B cell (primary cell): Measurements from ENCODE around the gene VSTM2A. TPM values are rescaled to one million over a fixed set of nuclear protein-coding genes. Genes with fewer than 3 reads are reported as not detected.

ENCODE experiments used
- ATAC-seq: fragments of 200-7000 bp; cut with Tn5 transposase; one replicate; pipeline ENCODE4 v1.10.0; 2021; ENCODE audit warnings: low read depth, mild to moderate bottlenecking, moderate number of reproducible peaks, moderate library complexity
- CTCF ChIA-PET: fragments of 350-600 bp; sonication (Branson Sonifier 250); formaldehyde crosslinking; loops from one replicate; lab custom pipeline; 2021; ENCODE audit warnings: antibody characterized with exemption, inconsistent platforms; lab: Charles Lee
- POLR2A ChIA-PET: fragments of 350-600 bp; sonication (Branson Sonifier 250); formaldehyde crosslinking; loops from one replicate; lab custom pipeline; 2021; ENCODE audit warnings: antibody characterized with exemption; lab: Charles Lee
- DNase-seq: peaks from one replicate; pipeline ENCODE4 v3.0.0; 2013
- H2AFZ ChIP-seq: 2 replicates; pipeline ENCODE4 v1.6.1; 2012; ENCODE audit warnings: mild to moderate bottlenecking, low read depth, low read length; ENCODE audit not compliant: insufficient read depth, poor library complexity, severe bottlenecking
- H3K27ac ChIP-seq, 2 donors: 1 replicate in 1 of 2; 2 replicates in 1 of 2; pipeline ENCODE4 v1.5.1; 2012 to 2013; ENCODE audit warnings: low read length in 2 of 2, mild to moderate bottlenecking in 2 of 2, moderate library complexity in 1 of 2
- H3K27me3 ChIP-seq, 4 experiments: fragments of 200-600 bp in 1 of 4; sonication (generic) in 1 of 4; replicated peaks in 1 of 4; 1 replicate in 2 of 4; 2 replicates in 2 of 4; pipeline versions ENCODE4 v1.6.1 to v1.7.0; 2013 to 2016; ENCODE audit warnings: low read length in 3 of 4, mild to moderate bottlenecking in 2 of 4, mixed read lengths in 1 of 4, moderate library complexity in 1 of 4; ENCODE audit not compliant: insufficient read depth in 4 of 4, control insufficient read depth in 3 of 4; ENCODE audit errors: control extremely low read depth in 1 of 4
- H3K36me3 ChIP-seq, 2 experiments: replicated peaks in 1 of 2; 1 replicate in 1 of 2; 2 replicates in 1 of 2; pipeline versions ENCODE4 v1.6.1 to v1.7.1; 2013; ENCODE audit warnings: low read length in 1 of 2; ENCODE audit not compliant: insufficient read depth in 2 of 2, control insufficient read depth in 1 of 2; ENCODE audit errors: control extremely low read depth in 1 of 2, extremely low read depth in 1 of 2
- H3K4me1 ChIP-seq, 2 donors: fragments of 200-600 bp in 1 of 2; sonication (generic) in 1 of 2; 1 replicate in 1 of 2; 2 replicates in 1 of 2; pipeline versions ENCODE4 v1.5.1 to v1.6.1; 2013 to 2017; ENCODE audit warnings: low read length in 2 of 2; ENCODE audit not compliant: control insufficient read depth in 2 of 2, insufficient read depth in 2 of 2
- H3K4me2 ChIP-seq: replicated peaks from 2 replicates; pipeline ENCODE3; 2012; ENCODE audit warnings: mild to moderate bottlenecking, low read depth, low read length; ENCODE audit not compliant: poor library complexity, severe bottlenecking
- H3K4me3 ChIP-seq, 5 experiments: fragments of 200-600 bp in 1 of 5; sonication (generic) in 1 of 5; 1 replicate in 3 of 5; 2 replicates in 2 of 5; pipeline versions ENCODE4 v1.5.1 to v1.7.0; 2011 to 2016; ENCODE audit warnings: low read length in 4 of 5, mild to moderate bottlenecking in 4 of 5, low read depth in 2 of 5, control low read depth in 1 of 5, moderate library complexity in 1 of 5; ENCODE audit not compliant: insufficient read depth in 1 of 5; ENCODE audit errors: control extremely low read depth in 1 of 5, extremely low read depth in 1 of 5
- H3K79me2 ChIP-seq: fragments of 200-600 bp; sonication (generic); one replicate; pipeline ENCODE4 v1.6.0; 2016; ENCODE audit warnings: low read length; ENCODE audit not compliant: control insufficient read depth, insufficient read depth
- H3K9ac ChIP-seq: fragments of 200-600 bp; sonication (generic); 2 replicates; pipeline ENCODE4 v1.6.1; 2017; ENCODE audit warnings: mild to moderate bottlenecking, low read length, moderate library complexity
- H3K9me3 ChIP-seq, 3 donors: one replicate each; pipeline versions ENCODE4 v1.6.1 to v1.7.1; 2013; ENCODE audit warnings: low read length in 2 of 3; ENCODE audit not compliant: control insufficient read depth in 2 of 3, insufficient read depth in 1 of 3; ENCODE audit errors: control extremely low read depth in 1 of 3
- H4K20me1 ChIP-seq: 2 replicates; pipeline ENCODE4 v1.6.0; 2012; ENCODE audit warnings: mild to moderate bottlenecking, low read length; ENCODE audit not compliant: insufficient read depth, control insufficient read depth, poor library complexity, severe bottlenecking
- H3K27ac Mint-ChIP-seq: one replicate; pipeline ENCODE4 v1.8.0; 2021; ENCODE audit warnings: mixed read lengths
- H3K27me3 Mint-ChIP-seq: one replicate; pipeline ENCODE4 v1.8.0; 2021; ENCODE audit warnings: mixed read lengths
- H3K4me1 Mint-ChIP-seq: one replicate; pipeline ENCODE4 v1.8.0; 2021; ENCODE audit warnings: mixed read lengths
- H3K4me3 Mint-ChIP-seq: one replicate; pipeline ENCODE4 v1.8.0; 2021; ENCODE audit warnings: mixed read lengths
- H3K9me3 Mint-ChIP-seq: one replicate; pipeline ENCODE4 v1.8.0; 2022; ENCODE audit warnings: mixed read lengths; ENCODE audit not compliant: insufficient read depth
- CTCF ChIP-seq: fragments of 200-600 bp; IDR thresholded peaks from one replicate; pipeline ENCODE4 v1.8.0; 2022; ENCODE audit warnings: antibody characterized with exemption, mild to moderate bottlenecking
- EZH2 ChIP-seq: IDR thresholded peaks from 2 replicates; pipeline ENCODE4 v1.6.1; 2012; ENCODE audit warnings: borderline replicate concordance, low read depth, mild to moderate bottlenecking, moderate library complexity, low read length; ENCODE audit not compliant: insufficient read depth, poor library complexity, severe bottlenecking
- WGBS: methylation state at CpG from one replicate; pipeline ENCODE4 v1.1.5; 2013; ENCODE audit warnings: missing lambda C conversion rate; ENCODE audit not compliant: insufficient coverage; 5-methylcytosine and 5-hydroxymethylcytosine counted together
- intact Hi-C: fragments of 100-400 bp; cut with micrococcal nuclease; formaldehyde crosslinking; loops from one replicate; pipeline ENCODE4 v1.10.0; 2022
- polyA plus RNA-seq: library from polyadenylated mRNA; depleted of rRNA; stranded (reverse); fragments of >200 nt; gene quantifications from 2 replicates; pipeline ENCODE4 v1.2.3, GENCODE V29; 2012
- total RNA-seq, 2 donors: library from RNA; stranded (reverse); fragments of 120-200 nt in 1 of 2; gene quantifications; 1 replicate in 1 of 2; 2 replicates in 1 of 2; pipeline versions ENCODE4 v1.2.3 to v1.2.4, GENCODE V29; 2013 to 2022

Gene VSTM2A
- total and polyA plus RNA-seq, 2 donors (not counting 1 experiment from before 2014, with no cell fraction given): not detected

GRCh38 chr7:54544527-54545240, 2.5 kb downstream of the VSTM2A start:
- no peaks in the 10 kb centered on the region for H4K20me1 ChIP-seq
- ChIA-PET CTCF (no interaction called here), POLR2A (no interaction called here)
- H2AFZ ChIP-seq: no peak overlapping the region
- H3K4me2 ChIP-seq: no peak overlapping the region
- H3K27ac Mint-ChIP-seq: no peak overlapping the region
- ATAC-seq (no peak), DNase-seq (no peak)
- no peaks in the 10 kb centered on the region for H3K36me3 ChIP-seq
- intact Hi-C loops: no loop called here
- no peaks in the 10 kb centered on the region for H3K4me1 Mint-ChIP-seq
- peaks cover 0 to 30% (median 11%) of the 10 kb centered on the region in 4 experiments for H3K27me3 ChIP-seq
- H3K4me3 Mint-ChIP-seq: no peak overlapping the region
- no peaks in the 10 kb centered on the region for H3K4me1 ChIP-seq
- no peak overlapping the region for H3K9ac ChIP-seq
- TF ChIP-seq CTCF (no peak), EZH2 (no peak)
- H3K27me3 Mint-ChIP-seq: peaks cover 32% of the 10 kb centered on the region
- H3K9me3 Mint-ChIP-seq: peaks cover 2% of the 10 kb centered on the region
- H3K27ac ChIP-seq: no peak overlapping the region
- H3K4me3 ChIP-seq: no peak overlapping the region
- no peaks in the 10 kb centered on the region for H3K79me2 ChIP-seq
- H3K9me3 ChIP-seq: peaks cover 0 to 13% (median 0%) of the 10 kb centered on the region in 3 donors
- WGBS: 13% methylated on average over 32 of the region's 45 CpGs

GRCh38 chr7:54545241-54545563, 3.0 kb downstream of the VSTM2A start:
- no peak for ATAC-seq

More at GRCh38 chr7:54545241-54545563, 3.0 kb downstream of the VSTM2A start:
- H3K27ac Mint-ChIP-seq: no peak overlapping the region
- WGBS: 12% methylated on average over 4 of the region's 5 CpGs
- POLR2A ChIA-PET: no interaction called here
- H3K36me3 ChIP-seq: no peaks in the 10 kb centered on the region
- no peak overlapping the region for H3K9ac ChIP-seq
- H3K4me1 ChIP-seq: no peaks in the 10 kb centered on the region
- H3K4me1 Mint-ChIP-seq: no peaks in the 10 kb centered on the region
- H3K9me3 Mint-ChIP-seq: peaks cover 2% of the 10 kb centered on the region
- CTCF ChIA-PET: no interaction called here
- DNase-seq: no peak
- H3K79me2 ChIP-seq: no peaks in the 10 kb centered on the region
- H3K4me2 ChIP-seq: no peak overlapping the region
- peaks cover 32% of the 10 kb centered on the region for H3K27me3 Mint-ChIP-seq
- no peak overlapping the region for H3K27ac ChIP-seq
- peaks cover 0 to 30% (median 11%) of the 10 kb centered on the region in 4 experiments for H3K27me3 ChIP-seq
- intact Hi-C loops: no loop called here
- H3K9me3 ChIP-seq: peaks cover 0 to 13% (median 0%) of the 10 kb centered on the region in 3 donors
- H2AFZ ChIP-seq: no peak overlapping the region
- TF ChIP-seq CTCF (no peak), EZH2 (no peak)
- H3K4me3 Mint-ChIP-seq: no peak overlapping the region
- H4K20me1 ChIP-seq: no peaks in the 10 kb centered on the region
- no peak overlapping the region for H3K4me3 ChIP-seq
